GM12878 (cell line): ENCODE measurements around the gene ACADVL.

Experiments used
- NR2C2 ChIP-seq: IDR thresholded peaks from 2 replicates; pipeline ENCODE4 v1.6.1; 2011; ENCODE audit warnings: borderline replicate concordance, low read depth; ENCODE audit not compliant: control insufficient read depth, insufficient read length
- POLR2A ChIP-seq: IDR thresholded peaks from 2 replicates; pipeline ENCODE4 v1.6.1; 2011; ENCODE audit warnings: low read depth, mild to moderate bottlenecking, low read length
- POLR2AphosphoS2 ChIP-seq: IDR thresholded peaks from 2 replicates; pipeline ENCODE4 v1.6.1; 2011; ENCODE audit warnings: low read depth, mild to moderate bottlenecking, low read length, improper control_type of control experiment, moderate library complexity
- SP1 ChIP-seq: IDR thresholded peaks from one replicate; pipeline ENCODE4 v1.6.1; 2011; ENCODE audit warnings: low read depth, low read length
- TF ChIP-seq, protein P1 (sequence below), 3 experiments: IDR thresholded peaks in 2 of 3; conservative IDR thresholded peaks in 1 of 3; 2 replicates each; pipeline ENCODE4 v1.5.1; 2011; ENCODE audit warnings: low read depth in 3 of 3, low read length in 3 of 3, mild to moderate bottlenecking in 3 of 3, control low read depth in 2 of 3, moderate library complexity in 2 of 3, inconsistent platforms in 1 of 3, mixed read lengths in 1 of 3; ENCODE audit not compliant: control insufficient read depth in 2 of 3, insufficient read depth in 1 of 3; ENCODE audit errors: extremely low read depth in 1 of 3

DNA sequence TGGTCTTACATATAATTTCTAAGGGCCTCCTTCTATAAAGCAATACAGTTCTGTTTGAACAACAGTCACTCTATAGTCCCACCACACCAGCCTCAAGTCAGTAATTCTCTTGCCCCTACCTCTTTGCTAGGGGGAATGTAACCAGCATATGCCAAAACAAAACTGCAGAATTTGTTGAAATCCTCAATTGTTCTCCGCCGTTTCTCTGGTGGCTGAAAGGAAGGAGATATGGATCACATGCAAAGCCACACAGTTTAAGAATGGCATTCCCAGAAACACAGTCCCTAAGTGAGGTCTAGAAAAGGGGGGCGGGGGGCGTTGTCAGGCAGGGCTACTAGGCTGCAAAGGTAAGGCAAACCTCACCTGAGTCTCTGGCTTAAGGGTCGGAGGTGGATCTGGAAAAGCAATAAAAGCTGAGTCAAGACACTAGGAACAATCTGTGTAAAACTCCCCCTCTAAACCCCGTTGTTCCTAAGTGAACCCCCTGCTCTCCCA lies 17.6 kb downstream of the ACADVL start:
- TF ChIP-seq, protein P1, sequence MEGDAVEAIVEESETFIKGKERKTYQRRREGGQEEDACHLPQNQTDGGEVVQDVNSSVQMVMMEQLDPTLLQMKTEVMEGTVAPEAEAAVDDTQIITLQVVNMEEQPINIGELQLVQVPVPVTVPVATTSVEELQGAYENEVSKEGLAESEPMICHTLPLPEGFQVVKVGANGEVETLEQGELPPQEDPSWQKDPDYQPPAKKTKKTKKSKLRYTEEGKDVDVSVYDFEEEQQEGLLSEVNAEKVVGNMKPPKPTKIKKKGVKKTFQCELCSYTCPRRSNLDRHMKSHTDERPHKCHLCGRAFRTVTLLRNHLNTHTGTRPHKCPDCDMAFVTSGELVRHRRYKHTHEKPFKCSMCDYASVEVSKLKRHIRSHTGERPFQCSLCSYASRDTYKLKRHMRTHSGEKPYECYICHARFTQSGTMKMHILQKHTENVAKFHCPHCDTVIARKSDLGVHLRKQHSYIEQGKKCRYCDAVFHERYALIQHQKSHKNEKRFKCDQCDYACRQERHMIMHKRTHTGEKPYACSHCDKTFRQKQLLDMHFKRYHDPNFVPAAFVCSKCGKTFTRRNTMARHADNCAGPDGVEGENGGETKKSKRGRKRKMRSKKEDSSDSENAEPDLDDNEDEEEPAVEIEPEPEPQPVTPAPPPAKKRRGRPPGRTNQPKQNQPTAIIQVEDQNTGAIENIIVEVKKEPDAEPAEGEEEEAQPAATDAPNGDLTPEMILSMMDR (IDR thresholded peaks at IDR 0.05 in 2 of 3, conservative IDR thresholded peaks at IDR 0.05 in 1 of 3; ENCODE audit: control insufficient read depth in 2 of 3, extremely low read depth in 1 of 3, insufficient read depth in 1 of 3, low read depth in 3 of 3, low read length in 3 of 3) = no peak
- TF ChIP-seq POLR2AphosphoS2 = no peak
- TF ChIP-seq POLR2A = no peak
- TF ChIP-seq NR2C2 = no peak
- no peak for TF ChIP-seq SP1
